ENCODE measurements around the gene FAM110D. TPM values are rescaled to one million over a fixed set of nuclear protein-coding genes. Genes with fewer than 3 reads are reported as not detected.

The FAM110D gene
- total and polyA plus RNA-seq, 2 of the 8 experiments (the other 6 are each of a cell fraction or from before 2014, with no cell fraction given) = 0.21 to 0.48 TPM

- TF ChIP-seq ATF2 (IDR thresholded peaks at IDR 0.05; ENCODE audit: low read length) = peak; percentile 97
- TF ChIP-seq YY1 (IDR thresholded peaks at IDR 0.05; ENCODE audit: low read depth, low read length) = no peak
- TF ChIP-seq NANOG (IDR thresholded peaks at IDR 0.05; ENCODE audit: insufficient read depth, low read depth, low read length, poor library complexity, severe bottlenecking) = peak; percentile 56
- peak; percentile 89 for TF ChIP-seq POLR2AphosphoS5 (IDR thresholded peaks at IDR 0.05; ENCODE audit: low read depth, low read length)
- peak in 1 of 2 experiments; percentile 69; a peak in 1 of 4 replicates for TF ChIP-seq HDAC2 (IDR thresholded peaks at IDR 0.05; ENCODE audit: borderline replicate concordance in 1 of 2, low read depth in 2 of 2, low read length in 2 of 2)
- no peak for TF ChIP-seq BCL11A (IDR thresholded peaks at IDR 0.05; ENCODE audit: low read depth in 2 of 2, low read length in 2 of 2)
- TF ChIP-seq POLR2A (IDR thresholded peaks at IDR 0.05; ENCODE audit: control extremely low read depth in 1 of 2, low read depth in 2 of 2, low read length in 2 of 2) = peak in 1 of 2 experiments; percentile 86; a peak in 2 of 3 replicates
- peak in 2 of 3 experiments; percentile 84 to 96; a peak in 3 of 4 replicates for TF ChIP-seq CTCF (IDR thresholded peaks at IDR 0.05; ENCODE audit: control extremely low read depth in 1 of 3, insufficient read depth in 1 of 3, low read depth in 1 of 3, low read length in 3 of 3)
- no peak for TF ChIP-seq TEAD4 (IDR thresholded peaks at IDR 0.05; ENCODE audit: low read depth, low read length)
- TF ChIP-seq TAF1 (IDR thresholded peaks at IDR 0.05; ENCODE audit: low read depth, low read length) = peak; percentile 78
- TF ChIP-seq POU5F1 (IDR thresholded peaks at IDR 0.05; ENCODE audit: low read depth, low read length) = no peak
- peak; percentile 90 for TF ChIP-seq ATF3 (IDR thresholded peaks at IDR 0.05; ENCODE audit: insufficient read depth, low read depth, low read length)
- no peak for TF ChIP-seq CBX8 (IDR thresholded peaks at IDR 0.05; ENCODE audit: borderline replicate concordance, low read depth, low read length)
- no peak for TF ChIP-seq EGR1 (IDR thresholded peaks at IDR 0.05; ENCODE audit: borderline replicate concordance, low read depth, low read length)
- TF ChIP-seq KDM4A (IDR thresholded peaks at IDR 0.05; ENCODE audit: low read depth, low read length, severe bottlenecking) = peak; percentile 93
- peak; percentile 39 for TF ChIP-seq BACH1 (IDR thresholded peaks at IDR 0.05; ENCODE audit: low read length)
- peak; percentile 66; the same call in 1 of the 2 replicates for TF ChIP-seq TBP (IDR thresholded peaks at IDR 0.05; ENCODE audit: low read depth, low read length)
- peak; percentile 88 for TF ChIP-seq PHF8 (conservative IDR thresholded peaks at IDR 0.05; ENCODE audit: low read depth, low read length)
- TF ChIP-seq SP1 (IDR thresholded peaks at IDR 0.05; ENCODE audit: low read depth, low read length) = peak; percentile 18; the same call in 1 of the 2 replicates
These were observed 11.0 kb downstream of the FAM110D start, which contains the start of gene ZNF593 (continued) for GRCh38 chr1:26169669-26170471.
